PC-3 (cell line): ENCODE results near the gene COLEC11. TPM values are rescaled to one million over a fixed set of nuclear protein-coding genes. Genes with fewer than 3 reads are reported as not detected.

Experiments
- ATAC-seq: fragments of 200-7000 bp; cut with Tn5 transposase; 2 replicates; pipeline ENCODE4 v1.9.1; 2020; ENCODE audit warnings: mild to moderate bottlenecking, moderate library complexity
- BruUV-seq: library from RNA; stranded (reverse); fragments of 400-500 nt; replicated peaks from 2 replicates; lab custom pipeline; 2021; lab: Mats Ljungman, UMichigan
- CTCF ChIA-PET: fragments of 300-600 bp; sonication (Branson Sonifier 250); formaldehyde crosslinking; loops from one replicate; lab custom pipeline; 2022; ENCODE audit warnings: antibody characterized with exemption; lab: Charles Lee
- POLR2A ChIA-PET: fragments of 300-600 bp; sonication (Branson Sonifier 250); formaldehyde crosslinking; loops from one replicate; lab custom pipeline; 2022; ENCODE audit warnings: antibody characterized with exemption; ENCODE audit not compliant: unreplicated experiment; lab: Charles Lee
- DNase-seq: peaks from one replicate; pipeline ENCODE4 v3.0.0-alpha.2; 2015
- H2AFZ ChIP-seq: fragments of 300-600 bp; sonication (generic); 2 replicates; pipeline ENCODE4 v1.6.0; 2016; ENCODE audit warnings: antibody characterized with exemption, low read length
- H3F3A ChIP-seq: fragments of 300-600 bp; sonication (generic); one replicate; pipeline ENCODE4 v1.6.0; 2017; ENCODE audit warnings: antibody characterized with exemption, low read length, control low read depth, mild to moderate bottlenecking; ENCODE audit not compliant: unreplicated experiment
- H3K27ac ChIP-seq: fragments of 300-600 bp; sonication (generic); 2 replicates; pipeline ENCODE4 v1.5.1; 2016; ENCODE audit warnings: mild to moderate bottlenecking, low read length
- H3K27me3 ChIP-seq: fragments of 300-600 bp; sonication (generic); 2 replicates; pipeline ENCODE4 v1.6.1; 2016; ENCODE audit warnings: low read length, mixed read lengths
- H3K36me3 ChIP-seq: fragments of 300-600 bp; sonication (generic); 2 replicates; pipeline ENCODE4 v1.6.1; 2016; ENCODE audit warnings: low read depth, mixed run types, low read length, mixed read lengths
- H3K4me1 ChIP-seq: fragments of 300-600 bp; sonication (generic); 2 replicates; pipeline ENCODE4 v1.5.1; 2016; ENCODE audit warnings: low read length; ENCODE audit not compliant: insufficient read depth
- H3K4me2 ChIP-seq: fragments of 300-600 bp; sonication (generic); 2 replicates; pipeline ENCODE4 v1.6.0; 2016; ENCODE audit warnings: low read length
- H3K4me3 ChIP-seq: fragments of 300-600 bp; sonication (generic); 2 replicates; pipeline ENCODE4 v1.5.1; 2016; ENCODE audit warnings: mild to moderate bottlenecking, low read length, mixed read lengths
- H3K79me2 ChIP-seq: fragments of 300-600 bp; sonication (generic); 2 replicates; pipeline ENCODE4 v1.6.1; 2017; ENCODE audit warnings: low read length, mixed read lengths
- H3K9ac ChIP-seq: fragments of 300-600 bp; sonication (generic); 2 replicates; pipeline ENCODE4 v1.6.0; 2016; ENCODE audit warnings: mild to moderate bottlenecking, low read length
- H3K9me2 ChIP-seq: fragments of 300-600 bp; sonication (generic); replicated peaks from 2 replicates; pipeline ENCODE4 v1.6.1; 2016; ENCODE audit warnings: mixed run types, low read length, mixed read lengths
- H3K9me3 ChIP-seq: fragments of 300-600 bp; sonication (generic); 2 replicates; pipeline ENCODE4 v1.6.1; 2016; ENCODE audit warnings: low read length, mixed read lengths
- H4K20me1 ChIP-seq: fragments of 300-600 bp; sonication (generic); 2 replicates; pipeline ENCODE4 v1.6.1; 2016; ENCODE audit warnings: low read length, mixed read lengths
- CTCF ChIP-seq: fragments of 300-600 bp; sonication (generic); conservative IDR thresholded peaks from 2 replicates; pipeline ENCODE4 v1.5.1; 2017; ENCODE audit warnings: antibody characterized with exemption, low read depth, mild to moderate bottlenecking, low read length
- EZH2 ChIP-seq: fragments of 300-600 bp; sonication (generic); IDR thresholded peaks from one replicate; pipeline ENCODE4 v1.6.1; 2017; ENCODE audit warnings: antibody characterized with exemption, mild to moderate bottlenecking, low read length; ENCODE audit not compliant: unreplicated experiment
- EZH2phosphoT487 ChIP-seq: fragments of 300-600 bp; sonication (generic); IDR thresholded peaks from 2 replicates; pipeline ENCODE4 v1.6.1; 2018; ENCODE audit warnings: mild to moderate bottlenecking, antibody characterized with exemption, low read length, borderline replicate concordance
- intact Hi-C: fragments of 100-400 bp; cut with micrococcal nuclease; formaldehyde crosslinking; loops from 2 replicates; pipeline ENCODE4 v1.9.0; 2023
- total RNA-seq: library from RNA; depleted of rRNA; stranded (reverse); fragments of >200 nt; gene quantifications from 2 replicates; pipeline ENCODE4 v1.2.3, GENCODE V29; 2014

The COLEC11 gene
- total RNA-seq, 1 experiment from 2014 or later, result 0.44 TPM

- no peaks in the 10 kb centered on the region for H3K9me2 ChIP-seq
- ChIA-PET CTCF (no interaction called here), POLR2A (no interaction called here)
- H3K4me1 ChIP-seq, result peaks cover 9% of the 10 kb centered on the region
- H3K36me3 ChIP-seq, result peaks cover 7% of the 10 kb centered on the region; the same call in 1 of the 2 replicates
- no TSS peak for BruUV-seq
- H3K9ac ChIP-seq, result no peak overlapping the region
- no peak overlapping the region for H2AFZ ChIP-seq
- ATAC-seq, result no peak
- no peaks in the 10 kb centered on the region for H4K20me1 ChIP-seq
- no peak overlapping the region for H3K4me3 ChIP-seq
- no peak for DNase-seq
- H3K9me3 ChIP-seq, result no peaks in the 10 kb centered on the region
- no peak for TF ChIP-seq EZH2
- no peak for TF ChIP-seq EZH2phosphoT487
- TF ChIP-seq CTCF, result no peak
- H3K27me3 ChIP-seq, result no peaks in the 10 kb centered on the region
- intact Hi-C loops, result no loop called here
- no peak overlapping the region for H3K27ac ChIP-seq
- H3F3A ChIP-seq, result peaks cover 4% of the 10 kb centered on the region
- H3K4me2 ChIP-seq, result no peak overlapping the region
- H3K79me2 ChIP-seq, result no peaks in the 10 kb centered on the region
Observed at GRCh38 chr2:3588084-3588483, 6.8 kb upstream of the COLEC11 start.

GRCh38 chr2:3589086-3589485 lies 5.8 kb upstream of the COLEC11 start:
- Histone ChIP-seq H3K27me3 (no peaks in the 10 kb centered on the region), H3K9me2 (no peaks in the 10 kb centered on the region), H3K36me3 (no peaks in the 10 kb centered on the region; the same call in 1 of the 2 replicates), H3K4me2 (no peak overlapping the region), H3K79me2 (no peaks in the 10 kb centered on the region), H3K27ac (no peak overlapping the region), H3F3A (no peaks in the 10 kb centered on the region), H3K9ac (no peak overlapping the region), H3K4me1 (peaks cover 9% of the 10 kb centered on the region), H3K4me3 (no peak overlapping the region), H4K20me1 (no peaks in the 10 kb centered on the region), H3K9me3 (no peaks in the 10 kb centered on the region), H2AFZ (no peak overlapping the region)
- ChIA-PET POLR2A (no interaction called here), CTCF (no interaction called here)
- ATAC-seq (no peak), DNase-seq (no peak)
- no peak for TF ChIP-seq CTCF
- TF ChIP-seq EZH2phosphoT487, result no peak
- TF ChIP-seq EZH2, result no peak
- no TSS peak for BruUV-seq
- intact Hi-C loops, result no loop called here

- Histone ChIP-seq H3K27me3 (no peaks in the 10 kb centered on the region), H3K79me2 (no peaks in the 10 kb centered on the region), H3K27ac (no peak overlapping the region), H3K4me1 (no peaks in the 10 kb centered on the region), H3K9me2 (no peaks in the 10 kb centered on the region), H3K4me2 (no peak overlapping the region), H3F3A (no peaks in the 10 kb centered on the region), H3K4me3 (no peak overlapping the region), H3K9ac (no peak overlapping the region), H3K36me3 (no peaks in the 10 kb centered on the region), H2AFZ (no peak overlapping the region), H4K20me1 (no peaks in the 10 kb centered on the region), H3K9me3 (no peaks in the 10 kb centered on the region)
- POLR2A ChIA-PET, result no interaction called here
- TF ChIP-seq EZH2, result no peak
- no peak for TF ChIP-seq CTCF
- TF ChIP-seq EZH2phosphoT487, result no peak
- CTCF ChIA-PET, result no interaction called here
- ATAC-seq (no peak), DNase-seq (no peak)
- intact Hi-C loops, result no loop called here
- BruUV-seq, result no TSS peak
Observed at GRCh38 chr2:3595404-3595803, 492 bp downstream of the COLEC11 start.
